Activated T-cell treated with anti-CD3 and anti-CD28 coated beads, Interleukin-2, amount 50 U/mL, for 24 hours (primary cell): Measurements from ENCODE around the gene PTPN9.
"Not testable (repeated sequence)": the region's sequence is repeated elsewhere in the genome, so short reads cannot be mapped to it uniquely, and the experiment has no call there.

Experiments used
- DNase-seq: peaks from one replicate; pipeline ENCODE4 v3.0.0-alpha.2; 2020
- H3K27ac Mint-ChIP-seq: 2 replicates; pipeline ENCODE4 v1.8.0; 2020; ENCODE audit warnings: mild to moderate bottlenecking, mixed read lengths
- H3K27me3 Mint-ChIP-seq: 2 replicates; pipeline ENCODE4 v1.8.0; 2020; ENCODE audit warnings: mixed read lengths
- H3K36me3 Mint-ChIP-seq: 2 replicates; pipeline ENCODE4 v1.8.0; 2020; ENCODE audit warnings: low read depth, mixed read lengths
- H3K4me1 Mint-ChIP-seq: 2 replicates; pipeline ENCODE4 v1.8.0; 2020; ENCODE audit warnings: low read depth, mixed read lengths
- H3K4me3 Mint-ChIP-seq: 2 replicates; pipeline ENCODE4 v1.8.0; 2020; ENCODE audit warnings: mild to moderate bottlenecking, moderate library complexity, mixed read lengths
- H3K9me3 Mint-ChIP-seq: 2 replicates; pipeline ENCODE4 v1.8.0; 2020; ENCODE audit warnings: mixed read lengths

PTPN9 gene

DNA sequence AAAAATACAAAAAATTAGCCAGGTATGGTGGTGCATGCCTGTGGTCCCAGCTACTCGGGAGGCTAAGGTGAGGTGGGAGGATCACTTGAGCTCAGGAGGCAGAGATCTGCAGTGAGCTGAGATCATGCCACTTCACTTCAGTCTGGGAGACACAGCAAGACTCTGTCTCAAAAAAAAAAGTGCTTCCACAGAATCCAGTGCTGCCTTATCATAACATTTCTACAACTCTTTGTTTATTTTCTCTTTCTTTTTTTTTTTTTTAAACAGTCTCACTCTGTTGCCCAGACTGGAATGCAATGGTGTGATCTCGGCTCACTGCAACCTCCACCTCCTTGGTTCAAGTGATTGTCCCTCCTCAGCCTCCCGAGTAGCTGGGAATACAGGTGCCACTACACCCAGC, 53.4 kb downstream of the PTPN9 start:
- DNase-seq, H3K4me3 Mint-ChIP-seq, H3K27me3 Mint-ChIP-seq, H3K4me1 Mint-ChIP-seq, H3K27ac Mint-ChIP-seq, H3K9me3 Mint-ChIP-seq: not testable (repeated sequence)
- H3K36me3 Mint-ChIP-seq: peaks cover 44% of the 10 kb centered on the region

DNA sequence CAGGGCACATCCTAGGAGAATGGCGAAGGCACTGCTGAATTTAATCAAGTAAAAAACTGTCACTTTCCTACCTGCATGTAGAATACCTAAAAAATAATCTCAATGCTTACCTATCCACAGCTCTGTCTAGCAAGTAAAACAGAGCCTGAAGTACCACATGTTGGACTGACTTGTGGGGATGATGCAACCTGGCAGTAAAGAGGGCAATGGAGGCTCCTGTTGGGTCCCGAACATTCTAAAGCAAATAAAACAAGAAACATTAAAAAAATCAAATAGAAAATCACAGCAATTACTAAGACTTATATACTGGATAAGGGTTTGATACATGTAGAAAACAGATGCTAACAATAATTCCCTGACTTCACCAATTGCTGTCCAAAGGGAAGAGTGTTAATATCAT, 56.1 kb downstream of the PTPN9 start:
- Mint-ChIP-seq H3K27me3 (no peaks in the 10 kb centered on the region), H3K4me1 (no peaks in the 10 kb centered on the region), H3K27ac (no peak overlapping the region), H3K4me3 (no peak overlapping the region), H3K9me3 (no peaks in the 10 kb centered on the region), H3K36me3 (peaks cover 61% of the 10 kb centered on the region)
- no peak for DNase-seq

DNA sequence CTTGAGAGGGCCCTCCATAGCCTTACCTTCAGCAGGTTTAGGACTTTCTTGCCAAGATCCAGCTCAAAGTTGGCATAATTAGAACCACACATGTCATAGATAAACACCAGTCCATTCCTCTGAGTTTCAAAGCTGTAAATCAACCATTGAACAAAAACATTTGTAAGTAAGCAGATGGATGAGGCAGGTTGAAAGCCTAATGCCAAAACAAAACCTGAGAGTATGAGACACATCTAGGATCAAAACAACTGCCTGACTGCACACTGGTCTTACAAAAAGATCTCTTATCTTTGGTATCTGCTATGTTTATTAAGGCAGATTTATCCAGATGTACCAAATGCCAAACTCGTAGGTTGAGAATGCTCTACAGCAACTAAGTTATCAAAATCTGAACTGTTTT, 61.9 kb downstream of the PTPN9 start:
- Mint-ChIP-seq H3K27ac (no peak overlapping the region), H3K4me1 (no peaks in the 10 kb centered on the region), H3K27me3 (no peaks in the 10 kb centered on the region), H3K36me3 (peaks cover 61% of the 10 kb centered on the region), H3K9me3 (no peaks in the 10 kb centered on the region), H3K4me3 (no peak overlapping the region)
- DNase-seq: no peak

DNA sequence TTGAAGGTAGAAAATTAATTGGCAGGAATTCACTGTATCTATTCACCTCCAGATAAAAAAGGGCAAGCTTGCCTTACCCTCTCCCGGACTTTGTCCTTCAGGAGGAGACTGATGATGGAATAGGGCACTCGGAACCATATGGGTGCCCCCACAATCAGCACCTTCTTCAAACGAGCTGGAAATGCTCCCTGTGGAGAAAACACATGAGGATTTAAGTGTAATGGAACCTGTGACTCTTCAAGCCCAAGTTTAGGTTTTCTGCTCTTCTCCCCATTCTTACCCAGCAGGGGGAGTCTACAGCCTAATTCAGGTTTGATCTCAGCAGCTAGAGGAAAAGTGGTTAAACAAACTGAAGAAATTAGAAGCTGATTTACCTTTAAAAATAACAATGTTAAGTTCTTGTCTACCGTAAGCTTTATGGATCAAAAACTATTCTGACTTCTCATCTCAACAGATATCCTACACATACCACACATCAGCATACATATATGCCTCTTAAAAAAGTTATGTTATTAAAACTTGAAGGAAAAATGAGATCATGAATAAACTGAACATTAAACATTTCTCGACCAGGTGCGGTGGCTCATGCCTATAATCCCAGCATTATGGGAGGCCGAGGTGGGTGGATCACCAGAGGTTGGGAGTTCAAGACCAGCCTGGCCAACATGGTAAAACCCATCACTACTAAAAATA, 70.1 kb downstream of the PTPN9 start:
- Mint-ChIP-seq H3K4me3 (no peak overlapping the region), H3K9me3 (no peaks in the 10 kb centered on the region), H3K36me3 (peaks cover 32% of the 10 kb centered on the region), H3K27me3 (no peaks in the 10 kb centered on the region), H3K27ac (no peak overlapping the region), H3K4me1 (peaks cover 5% of the 10 kb centered on the region)
- no peak for DNase-seq

GRCh38 chr15:75502360-75502759, 76.8 kb downstream of the PTPN9 start:
- Mint-ChIP-seq H3K27me3 (no peaks in the 10 kb centered on the region), H3K27ac (no peak overlapping the region), H3K4me3 (no peak overlapping the region), H3K4me1 (no peaks in the 10 kb centered on the region), H3K9me3 (no peaks in the 10 kb centered on the region), H3K36me3 (peaks cover 38% of the 10 kb centered on the region)
- DNase-seq: no peak

- H3K9me3 Mint-ChIP-seq: no peaks in the 10 kb centered on the region
- no peak overlapping the region for H3K4me3 Mint-ChIP-seq
- no peaks in the 10 kb centered on the region for H3K4me1 Mint-ChIP-seq
- no peak overlapping the region for H3K27ac Mint-ChIP-seq
- no peak for DNase-seq
- H3K27me3 Mint-ChIP-seq: no peaks in the 10 kb centered on the region
- peaks cover 38% of the 10 kb centered on the region for H3K36me3 Mint-ChIP-seq
Observed at GRCh38 chr15:75493732-75494131, 85.4 kb downstream of the PTPN9 start.

DNA sequence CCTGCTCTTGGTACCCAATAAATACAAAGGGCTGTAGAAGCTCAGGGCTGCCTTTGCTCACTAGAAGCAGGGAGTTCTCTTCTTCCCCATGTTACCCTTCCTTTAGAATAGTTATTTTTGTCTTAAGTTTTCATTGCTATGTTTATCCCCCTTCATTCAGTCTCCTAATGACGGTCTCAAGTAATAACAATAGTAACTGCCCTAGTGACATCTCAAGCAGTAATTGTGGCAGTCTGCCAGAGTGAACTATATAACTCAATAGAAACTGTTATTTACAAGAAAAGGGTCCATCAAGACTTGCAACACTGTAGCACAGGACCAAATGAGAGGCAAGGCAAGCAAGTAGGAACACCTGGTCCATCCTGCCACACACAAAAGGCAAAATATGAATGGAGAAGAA, 95.2 kb downstream of the PTPN9 start:
- DNase-seq: no peak
- Mint-ChIP-seq H3K4me3 (no peak overlapping the region), H3K36me3 (peaks cover 42% of the 10 kb centered on the region), H3K4me1 (peaks cover 1% of the 10 kb centered on the region), H3K27me3 (no peaks in the 10 kb centered on the region), H3K27ac (no peak overlapping the region), H3K9me3 (no peaks in the 10 kb centered on the region)

DNA sequence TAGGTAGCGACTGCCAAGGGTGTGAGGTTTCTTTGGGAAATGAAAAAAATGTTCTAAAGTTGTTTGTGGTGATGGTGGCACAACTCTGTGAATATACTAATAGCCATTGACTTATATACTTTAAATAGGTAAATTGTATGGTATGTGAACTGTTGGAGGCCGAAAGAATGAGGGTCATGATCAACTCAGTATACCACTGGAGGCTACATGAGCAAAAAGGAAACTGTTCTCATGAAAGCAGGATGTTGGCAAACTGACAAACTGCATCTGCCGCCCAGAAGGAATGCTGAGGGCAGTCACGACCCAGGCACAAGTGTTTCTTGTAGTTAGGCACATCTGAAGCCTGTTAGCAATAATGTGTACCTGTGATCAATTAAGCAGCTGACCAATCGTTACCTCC, 95.6 kb downstream of the PTPN9 start:
- H3K4me1 Mint-ChIP-seq, DNase-seq, H3K27ac Mint-ChIP-seq, H3K27me3 Mint-ChIP-seq, H3K4me3 Mint-ChIP-seq, H3K9me3 Mint-ChIP-seq: not testable (repeated sequence)
- peaks cover 43% of the 10 kb centered on the region for H3K36me3 Mint-ChIP-seq

GRCh38 chr15:75483106-75483505, 96.0 kb downstream of the PTPN9 start:
- Mint-ChIP-seq H3K4me3 (no peak overlapping the region), H3K4me1 (peaks cover 1% of the 10 kb centered on the region), H3K27ac (no peak overlapping the region), H3K9me3 (no peaks in the 10 kb centered on the region), H3K27me3 (no peaks in the 10 kb centered on the region), H3K36me3 (peaks cover 44% of the 10 kb centered on the region)
- no peak for DNase-seq

GRCh38 chr15:75480463-75480862, 98.7 kb downstream of the PTPN9 start:
- H3K36me3 Mint-ChIP-seq: peaks cover 35% of the 10 kb centered on the region
- not testable (repeated sequence) for H3K4me3 Mint-ChIP-seq, H3K4me1 Mint-ChIP-seq, H3K27ac Mint-ChIP-seq, H3K27me3 Mint-ChIP-seq, DNase-seq, H3K9me3 Mint-ChIP-seq

DNA sequence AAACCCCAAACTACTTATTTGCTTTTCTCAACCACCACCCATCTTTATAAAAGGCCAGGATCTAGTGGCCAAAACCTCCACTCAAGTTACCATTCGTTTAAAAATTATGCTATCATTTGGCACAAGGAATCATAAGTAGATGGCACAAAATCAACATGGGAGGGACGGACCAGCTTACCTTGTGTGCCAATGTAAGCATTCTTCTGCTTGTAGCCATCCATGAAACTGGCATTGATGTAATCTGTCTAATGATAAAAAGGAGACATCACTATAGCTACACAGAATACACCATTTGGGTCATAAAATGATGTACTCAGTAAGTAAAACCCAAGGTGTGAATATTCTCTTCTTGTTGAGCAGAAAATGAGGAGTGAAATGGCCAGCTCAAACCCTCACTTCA, 99.4 kb downstream of the PTPN9 start:
- Mint-ChIP-seq H3K27me3 (no peaks in the 10 kb centered on the region), H3K4me1 (peaks cover 1% of the 10 kb centered on the region), H3K4me3 (no peak overlapping the region), H3K9me3 (no peaks in the 10 kb centered on the region), H3K36me3 (peaks cover 33% of the 10 kb centered on the region), H3K27ac (no peak overlapping the region)
- DNase-seq: no peak

GRCh38 chr15:75477094-75477493, 102.0 kb downstream of the PTPN9 start:
- H3K36me3 Mint-ChIP-seq: peaks cover 37% of the 10 kb centered on the region
- DNase-seq, H3K27ac Mint-ChIP-seq, H3K9me3 Mint-ChIP-seq, H3K4me3 Mint-ChIP-seq, H3K4me1 Mint-ChIP-seq, H3K27me3 Mint-ChIP-seq: not testable (repeated sequence)

DNA sequence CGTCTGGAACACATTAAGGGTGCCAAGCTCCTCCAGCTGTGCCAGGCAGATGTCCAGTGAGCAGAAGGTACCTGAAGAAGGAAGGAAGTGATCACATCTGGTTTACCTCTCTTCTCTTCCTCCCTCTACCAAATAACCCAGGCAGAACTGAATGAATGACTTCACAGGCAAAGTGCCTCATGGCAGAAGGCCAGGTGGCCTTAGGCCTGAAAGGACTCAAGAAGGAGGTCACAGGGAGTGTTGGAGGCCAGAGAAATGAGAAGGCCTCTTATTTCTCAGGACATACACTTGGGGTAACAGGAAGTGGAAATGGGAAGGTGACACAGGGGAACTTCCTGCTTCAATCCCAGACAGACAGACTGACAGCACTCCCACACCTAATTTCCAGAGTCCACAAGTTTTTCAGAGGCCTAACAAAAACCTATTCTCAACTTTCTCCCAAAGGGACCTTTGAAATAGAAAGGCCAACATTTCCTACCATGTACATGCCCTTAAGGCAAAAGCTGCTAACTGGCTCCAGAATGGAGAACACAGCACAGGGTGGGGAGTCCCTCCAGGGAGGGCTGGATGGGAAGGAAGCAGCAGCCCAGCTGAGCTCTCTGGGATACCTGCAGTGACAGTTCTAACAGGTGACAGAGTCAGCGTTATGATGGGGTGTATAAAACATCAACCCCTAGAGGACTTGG, 110.1 kb downstream of the PTPN9 start:
- H3K27ac Mint-ChIP-seq: peak overlapping the region; percentile 78
- no peaks in the 10 kb centered on the region for H3K27me3 Mint-ChIP-seq
- peaks cover 65% of the 10 kb centered on the region for H3K36me3 Mint-ChIP-seq
- DNase-seq: no peak
- no peaks in the 10 kb centered on the region for H3K9me3 Mint-ChIP-seq
- no peaks in the 10 kb centered on the region for H3K4me1 Mint-ChIP-seq
- H3K4me3 Mint-ChIP-seq: no peak overlapping the region

- Mint-ChIP-seq H3K36me3 (peaks cover 5% of the 10 kb centered on the region), H3K27ac (no peak overlapping the region), H3K9me3 (no peaks in the 10 kb centered on the region), H3K4me3 (no peak overlapping the region), H3K4me1 (peaks cover 7% of the 10 kb centered on the region), H3K27me3 (no peaks in the 10 kb centered on the region)
- DNase-seq: no peak
Observed at GRCh38 chr15:75460646-75461045, 118.5 kb downstream of the PTPN9 start.

GRCh38 chr15:75459581-75459980, 119.5 kb downstream of the PTPN9 start:
- Mint-ChIP-seq H3K4me3 (no peak overlapping the region), H3K27me3 (no peaks in the 10 kb centered on the region), H3K9me3 (no peaks in the 10 kb centered on the region), H3K4me1 (peaks cover 7% of the 10 kb centered on the region), H3K27ac (no peak overlapping the region), H3K36me3 (peaks cover 5% of the 10 kb centered on the region)
- DNase-seq: no peak
